HG03095 (cell line): Measurements from ENCODE around the gene MBLAC1.

Experiments
- ATAC-seq: cut with Tn5 transposase; IDR thresholded peaks from one replicate; pipeline ENCODE4 v1.9.1; 2021; ENCODE audit warnings: moderate library complexity; ENCODE audit not compliant: unreplicated experiment

Gene MBLAC1

GRCh38 chr7:100095289-100095688 lies 31.5 kb upstream of the MBLAC1 start:
- no peak for ATAC-seq

DNA sequence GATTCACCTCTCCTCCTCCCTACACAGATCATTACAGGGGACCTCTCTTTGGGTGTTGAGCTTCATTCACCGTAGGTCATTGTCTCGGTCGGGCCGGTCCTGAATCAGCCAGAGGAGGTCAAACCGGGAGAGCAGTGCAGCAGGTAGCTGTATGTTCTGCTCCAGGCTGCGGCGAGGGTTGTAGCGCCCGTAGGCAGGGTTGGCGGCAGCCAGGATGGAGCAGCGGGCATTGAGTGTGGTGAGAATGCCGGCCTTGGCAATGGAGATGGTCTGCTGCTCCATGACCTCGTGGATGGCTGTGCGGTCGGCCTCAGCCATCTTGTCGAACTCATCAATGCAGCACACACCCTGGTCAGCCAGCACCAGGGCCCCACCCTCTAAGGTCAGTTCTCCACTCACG lies 31.1 kb upstream of the MBLAC1 start:
- no peak for ATAC-seq

GRCh38 chr7:100098913-100099312 lies 27.9 kb upstream of the MBLAC1 start:
- ATAC-seq, result no peak

DNA sequence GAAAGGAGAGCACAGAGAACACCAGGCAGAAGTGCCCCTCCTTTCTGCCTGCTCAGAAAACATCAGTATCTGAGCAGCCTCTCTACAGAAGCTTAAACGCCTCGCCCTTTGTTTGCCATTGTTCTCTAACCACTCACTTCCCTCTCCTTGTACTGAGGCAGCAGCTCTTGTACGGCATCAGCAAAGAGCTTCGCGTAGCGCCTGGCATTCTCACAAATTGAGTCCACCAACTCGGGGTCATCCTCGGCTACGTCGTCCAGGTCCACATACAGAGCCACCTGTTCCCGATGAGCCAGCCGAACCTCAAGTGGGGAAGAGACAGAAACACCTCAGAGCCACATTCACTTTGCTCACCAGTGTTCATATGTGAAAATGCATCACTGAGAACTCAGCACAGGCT lies 27.3 kb upstream of the MBLAC1 start:
- ATAC-seq, result no peak

GRCh38 chr7:100100420-100101015 lies 26.2 kb upstream of the MBLAC1 start:
- peak; percentile 53 for ATAC-seq

GRCh38 chr7:100101016-100101862 lies 25.5 kb upstream of the MBLAC1 start, which contains the start of the genes AP4M1 and MCM7:
TSS of gene AP4M1 (plus strand) at chr7:100101643. CDS start at chr7:100101715, 72 bp downstream.
TSS of gene MCM7 (minus strand) at chr7:100101397. CDS start at chr7:100101294, 103 bp downstream.
- ATAC-seq, result peak; percentile 76

DNA sequence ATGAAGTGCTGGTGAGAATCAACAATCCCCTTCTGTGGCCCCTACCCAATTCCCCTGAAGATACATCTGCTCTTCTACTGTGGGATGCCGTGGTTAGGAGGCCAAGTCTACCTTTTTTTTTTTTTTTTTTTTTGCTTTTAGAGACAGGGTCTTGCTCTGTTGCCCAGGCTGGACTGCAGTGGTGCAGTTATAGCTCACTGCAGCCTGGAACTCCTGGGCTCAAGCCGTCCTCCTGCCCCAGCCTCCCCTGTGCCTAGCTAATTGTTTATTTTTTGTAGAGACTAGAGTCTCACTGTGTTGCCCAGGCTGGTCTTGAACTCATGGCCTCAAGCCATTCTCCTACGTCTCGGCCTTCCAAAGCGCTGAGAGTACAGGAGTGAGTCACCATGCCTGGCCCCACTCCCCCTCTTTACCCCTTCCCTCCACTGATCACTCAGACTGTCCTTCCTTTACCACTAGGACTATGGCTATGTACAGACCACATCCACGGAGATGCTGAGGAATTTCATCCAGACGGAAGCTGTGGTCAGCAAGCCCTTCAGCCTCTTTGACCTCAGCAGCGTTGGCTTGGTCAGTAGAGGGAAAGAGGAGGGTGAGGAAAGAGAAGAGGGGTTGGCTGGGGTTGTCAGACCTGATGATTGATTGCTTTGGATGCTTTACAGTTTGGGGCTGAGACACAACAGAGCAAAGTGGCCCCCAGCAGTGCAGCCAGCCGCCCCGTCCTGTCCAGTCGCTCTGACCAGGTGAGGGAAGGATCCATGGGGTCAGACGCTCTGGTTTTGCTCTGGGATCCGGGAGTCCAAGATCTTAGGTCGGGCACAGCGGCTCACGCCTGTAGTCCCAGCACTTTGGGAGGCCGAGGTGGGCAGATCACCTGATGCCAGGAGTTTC lies 23.6 kb upstream of the MBLAC1 start:
- no peak for ATAC-seq

GRCh38 chr7:100105534-100105933 lies 21.2 kb upstream of the MBLAC1 start:
- ATAC-seq, result no peak

- no peak for ATAC-seq
Measured at GRCh38 chr7:100106633-100107032, 20.1 kb upstream of the MBLAC1 start.

DNA sequence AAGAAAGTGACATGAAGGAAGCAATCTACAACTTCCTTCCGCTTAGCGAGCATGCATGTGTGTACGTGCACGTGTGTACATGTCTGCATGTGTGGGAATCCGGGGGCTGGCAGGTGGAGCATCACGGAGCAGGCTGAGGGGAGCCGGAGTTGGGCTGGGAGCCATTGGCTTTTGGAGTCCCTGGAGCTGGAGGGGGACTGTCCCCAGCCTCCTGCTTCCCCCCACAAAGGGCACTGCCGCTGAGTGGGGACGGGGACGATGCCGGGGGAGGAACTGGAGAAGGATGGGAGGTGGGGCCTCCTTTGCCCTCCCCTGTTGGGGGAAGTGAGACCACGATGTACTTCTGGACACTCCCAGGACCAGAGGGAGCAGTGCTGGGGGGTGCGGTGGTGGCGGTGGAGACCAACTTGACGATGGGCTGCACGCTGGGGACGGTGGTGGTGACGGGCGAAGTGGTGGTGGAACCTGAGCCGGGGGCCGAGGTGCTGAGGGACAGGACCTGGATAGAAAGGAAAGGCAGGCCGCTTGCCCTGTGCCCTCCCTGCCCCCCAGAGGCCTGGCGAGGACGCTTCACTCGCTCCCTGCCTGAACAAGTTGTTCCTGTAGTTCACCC lies 19.5 kb upstream of the MBLAC1 start:
- no peak for ATAC-seq

GRCh38 chr7:100107890-100108289 lies 18.9 kb upstream of the MBLAC1 start:
- ATAC-seq, result no peak

DNA sequence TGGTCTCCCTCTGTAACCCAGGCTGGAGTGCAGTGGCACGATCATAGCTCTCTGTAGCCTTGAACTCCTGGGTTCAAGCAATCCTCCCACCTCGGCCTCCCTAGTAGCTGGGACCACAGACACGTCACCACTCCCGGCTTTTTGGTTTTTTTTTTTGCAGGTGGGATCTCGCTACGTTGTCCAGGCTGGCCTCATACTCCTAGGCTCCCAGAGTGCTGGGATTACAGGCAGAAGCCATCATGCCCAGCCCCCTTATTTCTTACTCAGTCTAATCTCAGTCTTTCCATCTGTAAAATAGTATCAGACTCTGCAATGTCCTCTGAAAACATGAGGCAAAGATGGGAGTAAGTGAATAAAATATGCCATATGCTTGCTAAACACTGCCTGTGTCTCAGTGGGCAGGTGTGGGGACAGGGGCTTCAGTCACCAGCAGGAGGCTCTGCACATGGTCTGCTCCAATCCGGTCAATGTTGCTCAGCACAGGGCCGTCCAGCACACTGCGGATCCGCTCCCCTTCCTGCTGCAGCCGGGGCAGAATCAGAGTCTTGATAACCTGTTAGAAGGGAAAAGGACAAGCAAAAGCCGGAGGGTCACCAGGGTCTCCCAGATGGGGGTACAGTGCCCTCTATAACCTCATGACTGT lies 17.1 kb upstream of the MBLAC1 start:
- no peak for ATAC-seq

- ATAC-seq, result no peak
Measured at GRCh38 chr7:100111156-100111555, 15.6 kb upstream of the MBLAC1 start.

GRCh38 chr7:100111914-100112313 lies 14.9 kb upstream of the MBLAC1 start:
- ATAC-seq, result no peak

DNA sequence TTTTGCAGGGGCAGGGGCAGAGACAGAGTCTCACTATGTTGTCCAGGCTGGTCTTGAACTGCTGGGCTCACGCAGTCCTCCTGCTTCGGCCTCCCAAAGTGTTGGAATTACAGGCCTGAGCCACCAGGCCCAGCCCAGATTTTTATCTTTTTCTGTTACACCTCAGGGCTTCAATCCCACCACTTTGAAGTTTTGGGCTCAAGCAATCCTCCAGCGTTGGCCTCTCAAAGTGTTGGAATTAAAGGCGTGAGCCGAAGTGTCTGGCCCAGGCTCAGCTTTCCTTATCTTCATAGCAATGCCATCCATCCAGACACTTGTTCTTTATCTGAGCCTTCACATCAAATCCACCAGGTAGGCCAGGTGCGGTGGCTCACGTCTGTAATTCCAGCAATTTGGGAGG lies 11.7 kb upstream of the MBLAC1 start:
- ATAC-seq, result no peak

- ATAC-seq, result no peak
Measured at GRCh38 chr7:100118388-100119071, 8.2 kb upstream of the MBLAC1 start.

GRCh38 chr7:100119072-100119969 lies 7.4 kb upstream of the MBLAC1 start, which contains the start of the genes CNPY4 and TAF6:
TSS of gene CNPY4 (plus strand) at chr7:100119634. CDS start at chr7:100119745, 111 bp downstream.
TSS of gene TAF6 (minus strand) at chr7:100119358. CDS start at chr7:100114209, 5,149 bp downstream.
- peak; percentile 63 for ATAC-seq

GRCh38 chr7:100119970-100120732 lies 6.6 kb upstream of the MBLAC1 start:
- peak; percentile 26 for ATAC-seq
